HEK293T (cell line): ENCODE results near the gene HDAC9.

Source experiments
- BHLHE40 ChIP-seq: fragments of 450-650 bp; IDR thresholded peaks from 2 replicates; pipeline ENCODE4 v1.6.1; 2016; ENCODE audit warnings: mild to moderate bottlenecking, moderate library complexity, borderline replicate concordance
- ELF4 ChIP-seq: fragments of 450-650 bp; IDR thresholded peaks from 2 replicates; pipeline ENCODE4 v1.6.1; 2017; ENCODE audit warnings: antibody characterized with exemption
- FOXA1 ChIP-seq: fragments of 450-650 bp; IDR thresholded peaks from 2 replicates; pipeline ENCODE4 v1.6.1; 2016; ENCODE audit warnings: mild to moderate bottlenecking
- FOXK2 ChIP-seq: fragments of 450-650 bp; IDR thresholded peaks from 2 replicates; pipeline ENCODE4 v1.6.1; 2016; ENCODE audit warnings: mild to moderate bottlenecking
- HDGF ChIP-seq: fragments of 450-650 bp; IDR thresholded peaks from 2 replicates; pipeline ENCODE4 v1.6.1; 2017; ENCODE audit warnings: antibody characterized with exemption, borderline replicate concordance
- ZNF384 ChIP-seq: fragments of 450-650 bp; IDR thresholded peaks from 2 replicates; pipeline ENCODE4 v1.6.1; 2016

GRCh38 chr7:18896343-18896975 lies 400.9 kb downstream of the HDAC9 start:
- TF ChIP-seq FOXK2 (no peak), FOXA1 (no peak), BHLHE40 (no peak), HDGF (no peak), ELF4 (no peak), ZNF384 (no peak)
